Gastroesophageal sphincter (tissue), 4 donors: ENCODE data around the gene EPB41L3. TPM values are rescaled to one million over a fixed set of nuclear protein-coding genes. Genes with fewer than 3 reads are reported as not detected.

Experiments
- ATAC-seq: fragments of 150-250 bp; one replicate; pipeline ENCODE4 v1.9.1; 2016; ENCODE audit warnings: mild to moderate bottlenecking, moderate library complexity
- H3K27ac ChIP-seq, 4 donors: fragments of 200-600 bp; sonication (generic) in 3 of 4; 1 replicate in 3 of 4; 2 replicates in 1 of 4; pipeline ENCODE4 v1.5.1; 2016 to 2019
- H3K27me3 ChIP-seq: fragments of 200-600 bp; sonication (generic); one replicate; pipeline ENCODE4 v1.5.1; 2019
- H3K36me3 ChIP-seq, 2 donors: fragments of 200-600 bp; sonication (generic); one replicate each; pipeline ENCODE4 v1.5.1; 2019; ENCODE audit warnings: control low read depth in 1 of 2
- H3K4me1 ChIP-seq, 3 donors: fragments of 200-600 bp; sonication (generic); 1 replicate in 2 of 3; 2 replicates in 1 of 3; pipeline ENCODE4 v1.5.1; 2016 to 2019; ENCODE audit warnings: control low read depth in 2 of 3
- H3K4me3 ChIP-seq, 2 donors: fragments of 200-600 bp; sonication (generic); one replicate each; pipeline ENCODE4 v1.5.1; 2019; ENCODE audit warnings: mild to moderate bottlenecking in 1 of 2, moderate library complexity in 1 of 2
- H3K9me3 ChIP-seq, 3 donors: fragments of 200-600 bp; sonication (generic); one replicate each; pipeline ENCODE4 v1.5.1; 2017 to 2019; ENCODE audit warnings: control low read depth in 2 of 3
- EP300 ChIP-seq: sonication (generic); formaldehyde crosslinking; IDR thresholded peaks from one replicate; pipeline ENCODE4 v1.6.1; 2017; ENCODE audit warnings: antibody characterized with exemption, mild to moderate bottlenecking
- POLR2A ChIP-seq, 2 donors: fragments of 450-650 bp; IDR thresholded peaks; one replicate each; pipeline ENCODE4 v1.6.1; 2017; ENCODE audit warnings: antibody characterized with exemption in 2 of 2, mild to moderate bottlenecking in 2 of 2, moderate library complexity in 1 of 2
- POLR2AphosphoS5 ChIP-seq: sonication (generic); formaldehyde crosslinking; IDR thresholded peaks from one replicate; pipeline ENCODE4 v1.6.1; 2017; ENCODE audit warnings: antibody characterized with exemption
- WGBS, 2 donors: methylation state at CpG; one replicate each; pipeline ENCODE4 v1.1.5; 2018; ENCODE audit warnings: low coverage in 1 of 2; 5-methylcytosine and 5-hydroxymethylcytosine counted together
- total RNA-seq, 4 donors: library from RNA; depleted of rRNA; stranded (reverse); fragments of >200 nt; gene quantifications; one replicate each; pipeline ENCODE4 v1.1.0, GENCODE V29; 2016
- TF ChIP-seq, protein P1 (sequence below), 4 experiments: fragments of 200-600 bp in 2 of 4; fragments of 450-650 bp in 2 of 4; sonication (generic) in 1 of 4; IDR thresholded peaks; one replicate each; pipeline ENCODE4 v1.5.1; 2017 to 2019; ENCODE audit warnings: antibody characterized with exemption in 4 of 4, mild to moderate bottlenecking in 2 of 4, moderate library complexity in 2 of 4

The EPB41L3 gene
- total RNA-seq, 4 donors from 2014 or later: 27.4 to 66.6 (median 43.4) TPM

DNA sequence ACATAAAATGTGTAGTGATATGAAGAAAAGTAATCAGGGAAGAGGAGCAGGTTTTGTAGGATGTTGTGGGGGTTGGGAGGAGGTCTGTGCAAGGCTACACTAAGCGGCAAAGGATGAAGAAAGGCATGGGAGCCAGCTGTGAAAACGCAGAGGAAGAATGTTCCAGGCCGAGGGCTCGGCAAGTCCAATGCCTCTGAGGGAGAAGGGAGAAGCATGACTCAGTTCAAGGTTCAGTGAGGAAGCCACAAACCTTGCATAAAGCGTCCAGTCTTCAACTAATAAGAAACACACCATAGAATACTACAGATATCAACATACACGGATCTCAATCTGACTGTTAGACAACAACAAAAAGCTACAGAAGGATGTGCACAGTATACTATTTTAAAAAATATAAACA lies 16.2 kb downstream of the EPB41L3 start:
- Histone ChIP-seq H3K9me3 (no peaks in the 10 kb centered on the region), H3K36me3 (no peaks in the 10 kb centered on the region), H3K4me3 (no peak overlapping the region), H3K27me3 (no peaks in the 10 kb centered on the region), H3K4me1 (peaks cover 0 to 10% (median 0%) of the 10 kb centered on the region in 3 donors), H3K27ac (peak overlapping the region in 1 of 4 donors; percentile 17)
- ATAC-seq: peak; percentile 82
- TF ChIP-seq POLR2A (IDR thresholded peaks at IDR 0.05): no peak
- TF ChIP-seq, protein P1, sequence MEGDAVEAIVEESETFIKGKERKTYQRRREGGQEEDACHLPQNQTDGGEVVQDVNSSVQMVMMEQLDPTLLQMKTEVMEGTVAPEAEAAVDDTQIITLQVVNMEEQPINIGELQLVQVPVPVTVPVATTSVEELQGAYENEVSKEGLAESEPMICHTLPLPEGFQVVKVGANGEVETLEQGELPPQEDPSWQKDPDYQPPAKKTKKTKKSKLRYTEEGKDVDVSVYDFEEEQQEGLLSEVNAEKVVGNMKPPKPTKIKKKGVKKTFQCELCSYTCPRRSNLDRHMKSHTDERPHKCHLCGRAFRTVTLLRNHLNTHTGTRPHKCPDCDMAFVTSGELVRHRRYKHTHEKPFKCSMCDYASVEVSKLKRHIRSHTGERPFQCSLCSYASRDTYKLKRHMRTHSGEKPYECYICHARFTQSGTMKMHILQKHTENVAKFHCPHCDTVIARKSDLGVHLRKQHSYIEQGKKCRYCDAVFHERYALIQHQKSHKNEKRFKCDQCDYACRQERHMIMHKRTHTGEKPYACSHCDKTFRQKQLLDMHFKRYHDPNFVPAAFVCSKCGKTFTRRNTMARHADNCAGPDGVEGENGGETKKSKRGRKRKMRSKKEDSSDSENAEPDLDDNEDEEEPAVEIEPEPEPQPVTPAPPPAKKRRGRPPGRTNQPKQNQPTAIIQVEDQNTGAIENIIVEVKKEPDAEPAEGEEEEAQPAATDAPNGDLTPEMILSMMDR (IDR thresholded peaks at IDR 0.05): no peak
- no peak for TF ChIP-seq POLR2AphosphoS5
- TF ChIP-seq EP300: no peak
- WGBS, 2 donors: 34 to 47% methylated on average over 6 of the region's 6 CpGs

DNA sequence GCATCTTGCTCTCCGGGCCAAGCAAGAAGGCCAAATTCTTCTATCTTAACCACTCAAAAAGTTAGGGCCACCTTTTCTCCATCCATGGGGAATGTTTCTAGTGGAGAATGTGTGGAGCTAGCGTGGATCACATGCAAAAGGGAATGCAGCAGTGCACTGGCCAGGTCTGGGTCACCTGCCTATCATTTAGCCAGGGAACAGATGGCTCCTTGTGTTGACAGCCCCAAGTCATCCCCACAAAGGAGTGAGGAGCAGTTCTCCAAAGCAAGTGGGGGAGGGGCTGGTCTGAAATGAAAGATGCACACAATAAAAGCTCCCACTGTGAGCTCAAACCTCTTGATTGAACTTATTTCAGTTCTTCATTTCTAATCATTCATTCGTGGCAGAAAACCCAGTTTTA lies 19.1 kb downstream of the EPB41L3 start:
- no peak overlapping the region for H3K27ac ChIP-seq
- peaks cover 0 to 10% (median 0%) of the 10 kb centered on the region in 3 donors for H3K4me1 ChIP-seq
- H3K27me3 ChIP-seq: no peaks in the 10 kb centered on the region
- H3K9me3 ChIP-seq: no peaks in the 10 kb centered on the region
- no peaks in the 10 kb centered on the region for H3K36me3 ChIP-seq
- ATAC-seq: no peak
- WGBS, 2 donors: 71 to 78% methylated on average over 1 to 2 of the region's 3 CpGs
- no peak for TF ChIP-seq EP300
- TF ChIP-seq POLR2A (IDR thresholded peaks at IDR 0.05): no peak
- TF ChIP-seq, protein P1 (IDR thresholded peaks at IDR 0.05): no peak
- TF ChIP-seq POLR2AphosphoS5: no peak
- H3K4me3 ChIP-seq: no peak overlapping the region

DNA sequence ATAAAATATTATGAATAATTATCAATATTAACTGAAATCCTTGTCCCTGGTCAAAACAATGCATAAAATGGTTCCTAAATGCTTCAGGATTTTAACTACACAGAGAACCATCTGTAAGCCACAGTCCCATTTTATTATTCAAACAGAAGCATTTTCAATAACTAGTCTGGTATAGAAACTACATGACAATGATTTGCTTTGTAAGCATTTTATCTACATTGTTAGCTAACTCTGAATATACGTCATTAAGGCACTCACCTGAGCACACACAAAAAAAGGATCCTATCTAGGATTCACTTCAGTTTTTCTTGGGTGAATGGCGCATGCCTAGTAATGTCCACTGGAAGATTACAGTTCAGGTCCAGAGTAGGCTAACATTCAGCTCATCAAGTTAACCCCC lies 22.8 kb downstream of the EPB41L3 start:
- no peak for ATAC-seq

DNA sequence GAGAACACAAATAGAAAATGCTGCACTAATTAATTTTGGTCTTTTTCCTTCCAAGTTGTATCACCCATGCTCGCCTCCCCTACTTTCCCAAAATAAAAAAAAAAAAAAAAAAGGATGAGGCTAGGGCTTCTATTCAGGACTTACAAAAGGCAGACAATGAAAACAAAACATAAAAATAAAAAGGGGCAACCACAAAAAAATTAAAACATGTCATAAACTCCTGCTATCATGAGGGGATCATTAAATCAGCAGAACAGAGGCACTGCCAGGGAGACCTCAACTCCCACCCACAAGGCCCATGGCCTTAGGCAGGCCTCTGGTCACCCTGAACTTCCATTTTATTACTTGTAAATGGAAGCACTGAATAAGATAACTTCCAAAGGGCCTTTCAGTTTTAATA lies 23.3 kb downstream of the EPB41L3 start:
- H3K4me3 ChIP-seq: no peak overlapping the region
- H3K27me3 ChIP-seq: peaks cover 6% of the 10 kb centered on the region
- TF ChIP-seq, protein P1 (IDR thresholded peaks at IDR 0.05): no peak
- no peak for TF ChIP-seq EP300
- no peak for TF ChIP-seq POLR2AphosphoS5
- TF ChIP-seq POLR2A (IDR thresholded peaks at IDR 0.05): no peak
- 9% methylated on average over 1 of the region's 1 CpG; no CpG with 5 or more reads in 1 of the 2 donors for WGBS, 2 donors
- peaks cover 0 to 3% (median 0%) of the 10 kb centered on the region in 3 donors for H3K4me1 ChIP-seq
- no peak overlapping the region for H3K27ac ChIP-seq
- H3K9me3 ChIP-seq: no peaks in the 10 kb centered on the region
- no peak for ATAC-seq
- no peaks in the 10 kb centered on the region for H3K36me3 ChIP-seq

More for the DNA sequence above, 22.8 kb downstream of the EPB41L3 start:
- no peaks in the 10 kb centered on the region for H3K36me3 ChIP-seq
- WGBS, 2 donors: 85 to 95% methylated on average over 2 of the region's 2 CpGs
- TF ChIP-seq EP300 (no peak), POLR2A (IDR thresholded peaks at IDR 0.05) (no peak), POLR2AphosphoS5 (no peak)
- TF ChIP-seq, protein P1 (IDR thresholded peaks at IDR 0.05): no peak
- H3K4me3 ChIP-seq: no peak overlapping the region
- peaks cover 6% of the 10 kb centered on the region for H3K27me3 ChIP-seq
- H3K27ac ChIP-seq: no peak overlapping the region
- no peaks in the 10 kb centered on the region for H3K9me3 ChIP-seq
- peaks cover 0 to 3% (median 0%) of the 10 kb centered on the region in 3 donors for H3K4me1 ChIP-seq
